ENCODE results near the gene CHL1. TPM values are rescaled to one million over a fixed set of nuclear protein-coding genes. Genes with fewer than 3 reads are reported as not detected.

Gene CHL1
- total and polyA plus RNA-seq, 2 donors (not counting 1 experiment from before 2014, with no cell fraction given), result 0.01 to 0.33 TPM

DNA sequence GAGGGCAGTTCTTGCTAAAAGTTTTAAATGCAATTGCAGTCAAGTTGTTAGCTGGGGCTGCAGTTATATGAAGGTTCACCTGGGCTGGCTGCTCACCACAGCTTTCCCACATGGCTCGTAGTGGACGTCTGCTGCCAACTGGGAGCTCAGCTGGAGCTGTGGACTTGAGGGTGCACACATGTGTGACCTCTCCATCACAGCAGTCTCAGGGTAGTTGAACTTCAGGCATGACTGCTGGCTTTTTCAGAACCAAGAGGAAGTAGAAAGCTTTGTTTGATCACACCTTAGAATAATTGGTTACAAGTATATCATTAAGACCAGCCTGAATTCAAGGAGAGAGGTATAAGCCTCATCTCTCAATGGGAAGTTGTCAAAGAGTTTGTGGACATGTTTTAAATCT, 74.1 kb downstream of the CHL1 start:
- Histone ChIP-seq H2AFZ (ENCODE audit: low read length) (no peak overlapping the region), H3K9ac (ENCODE audit: insufficient read depth, low read length) (no peak overlapping the region), H3K4me3 (replicated peaks in 1 of 4; ENCODE audit: control extremely low read depth in 1 of 4, insufficient read depth in 1 of 4, low read depth in 3 of 4, low read length in 4 of 4) (no peak overlapping the region), H3K27me3 (ENCODE audit: control insufficient read depth, insufficient read depth, low read length) (no peaks in the 10 kb centered on the region), H3K4me2 (ENCODE audit: extremely low read depth, insufficient read depth, low read length) (no peak overlapping the region), H3K36me3 (ENCODE audit: control insufficient read depth, insufficient read depth, low read length) (no peaks in the 10 kb centered on the region), H3K27ac (ENCODE audit: insufficient read depth, low read length) (no peak overlapping the region), H3K9me3 (ENCODE audit: control insufficient read depth, insufficient read depth, low read depth, low read length) (no peaks in the 10 kb centered on the region), H3K4me1 (ENCODE audit: control insufficient read depth, extremely low read depth, insufficient read depth, low read length) (no peaks in the 10 kb centered on the region), H3K79me2 (ENCODE audit: control insufficient read depth, insufficient read depth, low read length) (no peaks in the 10 kb centered on the region), H4K20me1 (ENCODE audit: control insufficient read depth, extremely low read depth, insufficient read depth, low read length) (no peaks in the 10 kb centered on the region)
- DNase-seq (ENCODE audit: low read depth in 2 of 2), result no peak
- TF ChIP-seq, protein P1, sequence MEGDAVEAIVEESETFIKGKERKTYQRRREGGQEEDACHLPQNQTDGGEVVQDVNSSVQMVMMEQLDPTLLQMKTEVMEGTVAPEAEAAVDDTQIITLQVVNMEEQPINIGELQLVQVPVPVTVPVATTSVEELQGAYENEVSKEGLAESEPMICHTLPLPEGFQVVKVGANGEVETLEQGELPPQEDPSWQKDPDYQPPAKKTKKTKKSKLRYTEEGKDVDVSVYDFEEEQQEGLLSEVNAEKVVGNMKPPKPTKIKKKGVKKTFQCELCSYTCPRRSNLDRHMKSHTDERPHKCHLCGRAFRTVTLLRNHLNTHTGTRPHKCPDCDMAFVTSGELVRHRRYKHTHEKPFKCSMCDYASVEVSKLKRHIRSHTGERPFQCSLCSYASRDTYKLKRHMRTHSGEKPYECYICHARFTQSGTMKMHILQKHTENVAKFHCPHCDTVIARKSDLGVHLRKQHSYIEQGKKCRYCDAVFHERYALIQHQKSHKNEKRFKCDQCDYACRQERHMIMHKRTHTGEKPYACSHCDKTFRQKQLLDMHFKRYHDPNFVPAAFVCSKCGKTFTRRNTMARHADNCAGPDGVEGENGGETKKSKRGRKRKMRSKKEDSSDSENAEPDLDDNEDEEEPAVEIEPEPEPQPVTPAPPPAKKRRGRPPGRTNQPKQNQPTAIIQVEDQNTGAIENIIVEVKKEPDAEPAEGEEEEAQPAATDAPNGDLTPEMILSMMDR (conservative IDR thresholded peaks at IDR 0.05 in 1 of 2, IDR thresholded peaks at IDR 0.05 in 1 of 2; ENCODE audit: low read depth in 1 of 2, low read length in 2 of 2), result no peak

DNA sequence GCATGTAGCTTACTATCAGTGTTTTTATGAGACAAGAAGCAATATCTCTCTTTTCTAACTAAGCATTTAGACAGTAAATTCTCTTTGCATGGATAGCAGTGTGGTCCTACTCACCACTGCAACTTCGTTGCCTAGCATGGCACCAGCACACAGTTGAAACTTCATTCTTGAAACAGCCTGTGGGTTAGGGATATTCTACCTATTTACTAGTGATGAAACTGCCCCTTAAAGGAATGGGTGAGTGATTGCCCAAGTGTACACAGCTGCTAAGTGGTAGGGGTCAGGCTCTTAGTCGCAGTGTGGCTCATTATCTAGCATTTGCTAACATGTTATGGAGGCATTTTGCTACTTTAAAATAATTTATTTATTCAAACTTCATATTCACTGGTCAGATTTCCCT, 78.4 kb downstream of the CHL1 start:
- Histone ChIP-seq H3K27ac (ENCODE audit: insufficient read depth, low read length) (no peak overlapping the region), H3K36me3 (ENCODE audit: control insufficient read depth, insufficient read depth, low read length) (no peaks in the 10 kb centered on the region), H2AFZ (ENCODE audit: low read length) (no peak overlapping the region), H3K4me1 (ENCODE audit: control insufficient read depth, extremely low read depth, insufficient read depth, low read length) (no peaks in the 10 kb centered on the region), H3K9me3 (ENCODE audit: control insufficient read depth, insufficient read depth, low read depth, low read length) (no peaks in the 10 kb centered on the region), H3K27me3 (ENCODE audit: control insufficient read depth, insufficient read depth, low read length) (no peaks in the 10 kb centered on the region), H3K9ac (ENCODE audit: insufficient read depth, low read length) (no peak overlapping the region), H3K4me2 (ENCODE audit: extremely low read depth, insufficient read depth, low read length) (no peak overlapping the region), H4K20me1 (ENCODE audit: control insufficient read depth, extremely low read depth, insufficient read depth, low read length) (no peaks in the 10 kb centered on the region), H3K79me2 (ENCODE audit: control insufficient read depth, insufficient read depth, low read length) (no peaks in the 10 kb centered on the region), H3K4me3 (replicated peaks in 1 of 4; ENCODE audit: control extremely low read depth in 1 of 4, insufficient read depth in 1 of 4, low read depth in 3 of 4, low read length in 4 of 4) (no peak overlapping the region)
- DNase-seq (ENCODE audit: low read depth in 2 of 2), result no peak
- TF ChIP-seq EZH2 (IDR thresholded peaks at IDR 0.05; ENCODE audit: low read length, missing control alignments), result no peak
- TF ChIP-seq, protein P1 (conservative IDR thresholded peaks at IDR 0.05 in 1 of 2, IDR thresholded peaks at IDR 0.05 in 1 of 2; ENCODE audit: low read depth in 1 of 2, low read length in 2 of 2), result no peak

DNA sequence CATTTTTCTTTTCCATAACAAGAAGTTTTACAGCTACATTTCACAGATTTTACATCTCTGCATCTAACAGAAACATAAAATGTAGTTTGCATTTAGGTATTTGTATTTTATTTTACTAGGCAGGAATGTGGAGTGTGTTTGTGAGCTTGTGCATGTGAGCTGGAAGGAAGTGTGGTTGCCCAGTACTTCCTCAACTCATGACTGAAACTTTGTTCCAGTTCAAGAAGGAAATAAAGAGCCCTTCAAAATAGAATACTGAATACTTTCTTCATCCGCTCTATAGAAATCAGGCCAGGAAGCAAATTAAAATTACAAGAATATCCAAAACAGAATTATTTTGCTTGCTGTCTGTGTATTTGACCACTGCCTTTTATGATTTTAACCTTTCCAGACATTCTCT, 81.3 kb downstream of the CHL1 start:
- Histone ChIP-seq H2AFZ (ENCODE audit: low read length) (no peak overlapping the region), H3K9ac (ENCODE audit: insufficient read depth, low read length) (no peak overlapping the region), H3K4me2 (ENCODE audit: extremely low read depth, insufficient read depth, low read length) (no peak overlapping the region), H4K20me1 (ENCODE audit: control insufficient read depth, extremely low read depth, insufficient read depth, low read length) (no peaks in the 10 kb centered on the region), H3K36me3 (ENCODE audit: control insufficient read depth, insufficient read depth, low read length) (no peaks in the 10 kb centered on the region), H3K27me3 (ENCODE audit: control insufficient read depth, insufficient read depth, low read length) (no peaks in the 10 kb centered on the region), H3K4me1 (ENCODE audit: control insufficient read depth, extremely low read depth, insufficient read depth, low read length) (no peaks in the 10 kb centered on the region), H3K9me3 (ENCODE audit: control insufficient read depth, insufficient read depth, low read depth, low read length) (no peaks in the 10 kb centered on the region), H3K27ac (ENCODE audit: insufficient read depth, low read length) (no peak overlapping the region), H3K79me2 (ENCODE audit: control insufficient read depth, insufficient read depth, low read length) (no peaks in the 10 kb centered on the region), H3K4me3 (replicated peaks in 1 of 4; ENCODE audit: control extremely low read depth in 1 of 4, insufficient read depth in 1 of 4, low read depth in 3 of 4, low read length in 4 of 4) (no peak overlapping the region)
- no peak for DNase-seq (ENCODE audit: low read depth in 2 of 2)
- TF ChIP-seq, protein P1 (conservative IDR thresholded peaks at IDR 0.05 in 1 of 2, IDR thresholded peaks at IDR 0.05 in 1 of 2; ENCODE audit: low read depth in 1 of 2, low read length in 2 of 2), result no peak
- TF ChIP-seq EZH2 (IDR thresholded peaks at IDR 0.05; ENCODE audit: low read length, missing control alignments), result no peak

Measured in fibroblast of lung (primary cell).